ENCODE results near the gene BMPR1B.

GRCh38 chr4:94841864-94842221 is 84.1 kb downstream of the BMPR1B start:
- TF ChIP-seq, protein P1, sequence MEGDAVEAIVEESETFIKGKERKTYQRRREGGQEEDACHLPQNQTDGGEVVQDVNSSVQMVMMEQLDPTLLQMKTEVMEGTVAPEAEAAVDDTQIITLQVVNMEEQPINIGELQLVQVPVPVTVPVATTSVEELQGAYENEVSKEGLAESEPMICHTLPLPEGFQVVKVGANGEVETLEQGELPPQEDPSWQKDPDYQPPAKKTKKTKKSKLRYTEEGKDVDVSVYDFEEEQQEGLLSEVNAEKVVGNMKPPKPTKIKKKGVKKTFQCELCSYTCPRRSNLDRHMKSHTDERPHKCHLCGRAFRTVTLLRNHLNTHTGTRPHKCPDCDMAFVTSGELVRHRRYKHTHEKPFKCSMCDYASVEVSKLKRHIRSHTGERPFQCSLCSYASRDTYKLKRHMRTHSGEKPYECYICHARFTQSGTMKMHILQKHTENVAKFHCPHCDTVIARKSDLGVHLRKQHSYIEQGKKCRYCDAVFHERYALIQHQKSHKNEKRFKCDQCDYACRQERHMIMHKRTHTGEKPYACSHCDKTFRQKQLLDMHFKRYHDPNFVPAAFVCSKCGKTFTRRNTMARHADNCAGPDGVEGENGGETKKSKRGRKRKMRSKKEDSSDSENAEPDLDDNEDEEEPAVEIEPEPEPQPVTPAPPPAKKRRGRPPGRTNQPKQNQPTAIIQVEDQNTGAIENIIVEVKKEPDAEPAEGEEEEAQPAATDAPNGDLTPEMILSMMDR (conservative IDR thresholded peaks at IDR 0.05 in 1 of 2, IDR thresholded peaks at IDR 0.05 in 1 of 2; ENCODE audit: extremely low read depth in 1 of 2, insufficient read depth in 1 of 2, low read depth in 1 of 2, low read length in 2 of 2): no peak
- no peak for TF ChIP-seq EZH2 (IDR thresholded peaks at IDR 0.05; ENCODE audit: borderline replicate concordance, low read length)

Data from mammary epithelial cell (primary cell).